HepG2 (cell line): ENCODE results near the gene UAP1L1. TPM values are rescaled to one million over a fixed set of nuclear protein-coding genes. Genes with fewer than 3 reads are reported as not detected.

Source experiments
- ATF5 ChIP-seq: sonication (generic); formaldehyde crosslinking; IDR thresholded peaks from 2 replicates; pipeline ENCODE4 v1.4.0; 2020; ENCODE audit warnings: mild to moderate bottlenecking, low read depth, missing genetic modification reagents
- ATF6 ChIP-seq: sonication (generic); formaldehyde crosslinking; conservative IDR thresholded peaks from 2 replicates; pipeline ENCODE4 v1.4.0; 2020; ENCODE audit warnings: missing genetic modification reagents
- CBX2 ChIP-seq, 2 experiments: fragments of 200-600 bp in 1 of 2; sonication (generic); formaldehyde crosslinking in 1 of 2; IDR thresholded peaks; 2 replicates each; pipeline versions ENCODE4 v1.7.0 to v1.8.1; 2018 to 2022; ENCODE audit warnings: low read depth in 2 of 2, low read length in 1 of 2, mild to moderate bottlenecking in 1 of 2, missing genetic modification reagents in 1 of 2
- CHD4 ChIP-seq: fragments of 200-600 bp; sonication (generic); IDR thresholded peaks from 2 replicates; pipeline ENCODE4 v1.7.0; 2017; ENCODE audit warnings: mild to moderate bottlenecking, low read length, borderline replicate concordance
- DR1 ChIP-seq: sonication (generic); formaldehyde crosslinking; IDR thresholded peaks from 2 replicates; pipeline ENCODE4 v1.8.0; 2021; ENCODE audit warnings: mild to moderate bottlenecking, missing genetic modification reagents, inconsistent platforms
- HMG20B ChIP-seq: conservative IDR thresholded peaks from 2 replicates; pipeline ENCODE4 v1.6.1; 2016; ENCODE audit warnings: missing genetic modification reagents, missing compliant biosample characterization
- HNRNPK ChIP-seq: fragments of 200-400 bp; formaldehyde crosslinking; IDR thresholded peaks from 2 replicates; pipeline ENCODE4 v1.6.1; 2018; ENCODE audit warnings: low read length, low read depth, moderate library complexity, mild to moderate bottlenecking; ENCODE audit not compliant: poor library complexity, severe bottlenecking
- HOXA3 ChIP-seq: sonication (generic); formaldehyde crosslinking; IDR thresholded peaks from 2 replicates; pipeline ENCODE4 v1.5.0; 2020; ENCODE audit warnings: missing genetic modification reagents
- IRF9 ChIP-seq: sonication (generic); formaldehyde crosslinking; IDR thresholded peaks from 2 replicates; pipeline ENCODE4 v1.8.0; 2022; ENCODE audit warnings: missing genetic modification reagents, mild to moderate bottlenecking, borderline replicate concordance
- PHF21A ChIP-seq: sonication (generic); formaldehyde crosslinking; IDR thresholded peaks from 2 replicates; pipeline ENCODE4 v1.5.0; 2020; ENCODE audit warnings: mild to moderate bottlenecking, missing genetic modification reagents
- RARA ChIP-seq: IDR thresholded peaks from 2 replicates; pipeline ENCODE4 v1.6.1; 2016; ENCODE audit warnings: missing genetic modification reagents, missing compliant biosample characterization
- SALL2 ChIP-seq: sonication (generic); formaldehyde crosslinking; IDR thresholded peaks from 2 replicates; pipeline ENCODE4 v1.8.1; 2023; ENCODE audit warnings: mild to moderate bottlenecking, missing genetic modification reagents, inconsistent platforms
- SMAD9 ChIP-seq: sonication (generic); formaldehyde crosslinking; IDR thresholded peaks from 2 replicates; pipeline ENCODE4 v1.5.1; 2020; ENCODE audit warnings: mild to moderate bottlenecking, missing genetic modification reagents
- ZFP37 ChIP-seq: sonication (generic); formaldehyde crosslinking; IDR thresholded peaks from 2 replicates; pipeline ENCODE4 v1.4.0; 2020; ENCODE audit warnings: missing genetic modification reagents, borderline replicate concordance
- ZNF138 ChIP-seq: sonication (generic); formaldehyde crosslinking; IDR thresholded peaks from 2 replicates; pipeline ENCODE4 v1.5.0; 2020; ENCODE audit warnings: mild to moderate bottlenecking, low read depth, missing genetic modification reagents
- ZNF431 ChIP-seq: sonication (generic); formaldehyde crosslinking; IDR thresholded peaks from 2 replicates; pipeline ENCODE4 v1.9.0; 2022; ENCODE audit warnings: missing genetic modification reagents, low read depth, mild to moderate bottlenecking, borderline replicate concordance
- ZNF780A ChIP-seq: sonication (generic); formaldehyde crosslinking; IDR thresholded peaks from 2 replicates; pipeline ENCODE4 v1.8.0; 2022; ENCODE audit warnings: mild to moderate bottlenecking, missing genetic modification reagents, moderate library complexity
- ZNF839 ChIP-seq: sonication (generic); formaldehyde crosslinking; IDR thresholded peaks from 2 replicates; pipeline ENCODE4 v1.4.0; 2020; ENCODE audit warnings: missing genetic modification reagents, mild to moderate bottlenecking, borderline replicate concordance
- ZSCAN22 ChIP-seq: sonication (generic); formaldehyde crosslinking; IDR thresholded peaks from 2 replicates; pipeline ENCODE4 v1.4.0; 2020; ENCODE audit warnings: mild to moderate bottlenecking, missing genetic modification reagents
- polyA plus RNA-seq, 8 experiments: library from polyadenylated mRNA; depleted of rRNA in 3 of 8; stranded (reverse) in 7 of 8; unstranded in 1 of 8; fragments of >200 nt; fragmentation: Illumina TruSeq in 4 of 8; extraction: Trizol in 4 of 8; gene quantifications; 2 replicates each; pipeline versions ENCODE4 v1.2.1 to v1.2.3, GENCODE V29; 2011 to 2016; ENCODE audit warnings: low read depth in 4 of 8, missing spikeins in 1 of 8, mixed read lengths in 1 of 8; ENCODE audit not compliant: insufficient read depth in 1 of 8
- total RNA-seq, 5 experiments: library from RNA; depleted of rRNA; stranded (reverse); fragments of >200 nt; fragmentation: Illumina TruSeq; extraction: Trizol; gene quantifications; 2 replicates each; pipeline ENCODE4 v1.2.3, GENCODE V29; 2016; ENCODE audit warnings: low read depth in 1 of 5
- TF ChIP-seq, protein P1 (sequence below), 2 experiments: fragments of 450-650 bp in 1 of 2; sonication (generic) in 1 of 2; formaldehyde crosslinking; IDR thresholded peaks; 2 replicates each; pipeline versions ENCODE4 v1.5.0 to v1.8.0; 2020 to 2022; ENCODE audit warnings: mild to moderate bottlenecking in 1 of 2, missing genetic modification reagents in 1 of 2
- TF ChIP-seq, protein P2 (sequence below): sonication (generic); formaldehyde crosslinking; IDR thresholded peaks from 2 replicates; pipeline ENCODE4 v1.4.0; 2020; ENCODE audit warnings: missing genetic modification reagents
- TF ChIP-seq, protein P3 (sequence below): sonication (generic); formaldehyde crosslinking; IDR thresholded peaks from 2 replicates; pipeline ENCODE4 v1.8.1; 2023; ENCODE audit warnings: mild to moderate bottlenecking, missing genetic modification reagents
- TF ChIP-seq, protein P4 (sequence below): IDR thresholded peaks from 2 replicates; pipeline ENCODE4 v1.6.1; 2016

Gene UAP1L1
- total and polyA plus RNA-seq, 2 of the 13 experiments (the other 11 are each of a cell fraction or from before 2014, with no cell fraction given), result 5.4 to 6.4 TPM

DNA sequence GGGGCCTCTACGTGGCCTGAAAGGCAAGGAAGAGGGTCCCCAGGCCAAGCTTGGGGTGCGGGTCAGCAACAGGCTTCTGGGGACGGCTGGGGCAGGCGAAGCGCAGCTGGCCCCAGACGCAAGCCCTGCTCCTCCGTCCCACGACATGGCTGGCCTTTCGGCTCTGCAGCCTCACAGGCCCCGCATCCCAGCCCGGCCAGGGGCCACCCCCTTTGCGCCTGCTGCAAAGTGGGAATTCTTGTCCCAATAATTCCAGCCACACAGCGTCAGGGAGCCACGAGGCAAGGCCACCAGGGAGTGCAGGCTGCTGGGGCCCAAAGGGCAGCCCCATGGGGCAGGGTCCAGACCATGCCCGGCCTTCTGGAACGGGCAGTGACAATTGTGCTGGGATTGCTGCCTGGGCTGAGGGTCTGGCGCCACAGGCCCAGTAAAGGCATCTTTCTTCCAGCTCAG, 22.4 kb upstream of the UAP1L1 start (continued):
- TF ChIP-seq SALL2 (CRISPR knock-in tag) (no peak), PHF21A (no peak), RARA (CRISPR knock-in tag) (no peak), HNRNPK (no peak), ZNF138 (CRISPR knock-in tag) (no peak), SMAD9 (CRISPR knock-in tag) (no peak), HOXA3 (peak; percentile 27; the same call in 1 of the 2 replicates), ZNF431 (no peak), IRF9 (CRISPR knock-in tag) (no peak), ZNF780A (no peak), DR1 (CRISPR knock-in tag) (no peak), CBX2 (IDR thresholded peaks at IDR 0.05; ENCODE audit: low read depth, low read length) (no peak), CBX2 (CRISPR knock-in tag; IDR thresholded peaks at IDR 0.05; ENCODE audit: low read depth) (no peak), CHD4 (no peak), ZFP37 (CRISPR knock-in tag) (no peak; the same call in 1 of the 2 replicates), ATF5 (CRISPR knock-in tag) (no peak), ZNF839 (CRISPR knock-in tag) (no peak), ZSCAN22 (CRISPR knock-in tag) (no peak), ATF6 (CRISPR knock-in tag) (no peak), HMG20B (CRISPR knock-in tag) (no peak)
- TF ChIP-seq, protein P1, sequence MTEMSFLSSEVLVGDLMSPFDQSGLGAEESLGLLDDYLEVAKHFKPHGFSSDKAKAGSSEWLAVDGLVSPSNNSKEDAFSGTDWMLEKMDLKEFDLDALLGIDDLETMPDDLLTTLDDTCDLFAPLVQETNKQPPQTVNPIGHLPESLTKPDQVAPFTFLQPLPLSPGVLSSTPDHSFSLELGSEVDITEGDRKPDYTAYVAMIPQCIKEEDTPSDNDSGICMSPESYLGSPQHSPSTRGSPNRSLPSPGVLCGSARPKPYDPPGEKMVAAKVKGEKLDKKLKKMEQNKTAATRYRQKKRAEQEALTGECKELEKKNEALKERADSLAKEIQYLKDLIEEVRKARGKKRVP (CRISPR knock-in tag; IDR thresholded peaks at IDR 0.05), result no peak
- TF ChIP-seq, protein P2, sequence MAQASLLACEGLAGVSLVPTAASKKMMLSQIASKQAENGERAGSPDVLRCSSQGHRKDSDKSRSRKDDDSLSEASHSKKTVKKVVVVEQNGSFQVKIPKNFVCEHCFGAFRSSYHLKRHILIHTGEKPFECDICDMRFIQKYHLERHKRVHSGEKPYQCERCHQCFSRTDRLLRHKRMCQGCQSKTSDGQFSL (CRISPR knock-in tag), result peak; percentile 16; the same call in 1 of the 2 replicates
- TF ChIP-seq, protein P3, sequence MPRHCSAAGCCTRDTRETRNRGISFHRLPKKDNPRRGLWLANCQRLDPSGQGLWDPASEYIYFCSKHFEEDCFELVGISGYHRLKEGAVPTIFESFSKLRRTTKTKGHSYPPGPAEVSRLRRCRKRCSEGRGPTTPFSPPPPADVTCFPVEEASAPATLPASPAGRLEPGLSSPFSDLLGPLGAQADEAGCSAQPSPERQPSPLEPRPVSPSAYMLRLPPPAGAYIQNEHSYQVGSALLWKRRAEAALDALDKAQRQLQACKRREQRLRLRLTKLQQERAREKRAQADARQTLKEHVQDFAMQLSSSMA (CRISPR knock-in tag), result no peak; the same call in 1 of the 2 replicates
- TF ChIP-seq, protein P4, sequence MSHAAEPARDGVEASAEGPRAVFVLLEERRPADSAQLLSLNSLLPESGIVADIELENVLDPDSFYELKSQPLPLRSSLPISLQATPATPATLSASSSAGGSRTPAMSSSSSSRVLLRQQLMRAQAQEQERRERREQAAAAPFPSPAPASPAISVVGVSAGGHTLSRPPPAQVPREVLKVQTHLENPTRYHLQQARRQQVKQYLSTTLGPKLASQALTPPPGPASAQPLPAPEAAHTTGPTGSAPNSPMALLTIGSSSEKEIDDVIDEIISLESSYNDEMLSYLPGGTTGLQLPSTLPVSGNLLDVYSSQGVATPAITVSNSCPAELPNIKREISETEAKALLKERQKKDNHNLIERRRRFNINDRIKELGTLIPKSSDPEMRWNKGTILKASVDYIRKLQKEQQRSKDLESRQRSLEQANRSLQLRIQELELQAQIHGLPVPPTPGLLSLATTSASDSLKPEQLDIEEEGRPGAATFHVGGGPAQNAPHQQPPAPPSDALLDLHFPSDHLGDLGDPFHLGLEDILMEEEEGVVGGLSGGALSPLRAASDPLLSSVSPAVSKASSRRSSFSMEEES (CRISPR knock-in tag), result no peak
